HTERT RPE-1 (cell line): Measurements from ENCODE around the gene CNOT8.
"Not testable (repeated sequence)": the region's sequence is repeated elsewhere in the genome, so short reads cannot be mapped to it uniquely, and the experiment has no call there.

Experiments used
- in situ Hi-C: fragments of 300-500 bp; cut with MboI; formaldehyde crosslinking; loops from 4 replicates; pipeline ENCODE4 v1.14.3; 2020; ENCODE audit warnings: low sequenced_read_pairs

Gene CNOT8

DNA sequence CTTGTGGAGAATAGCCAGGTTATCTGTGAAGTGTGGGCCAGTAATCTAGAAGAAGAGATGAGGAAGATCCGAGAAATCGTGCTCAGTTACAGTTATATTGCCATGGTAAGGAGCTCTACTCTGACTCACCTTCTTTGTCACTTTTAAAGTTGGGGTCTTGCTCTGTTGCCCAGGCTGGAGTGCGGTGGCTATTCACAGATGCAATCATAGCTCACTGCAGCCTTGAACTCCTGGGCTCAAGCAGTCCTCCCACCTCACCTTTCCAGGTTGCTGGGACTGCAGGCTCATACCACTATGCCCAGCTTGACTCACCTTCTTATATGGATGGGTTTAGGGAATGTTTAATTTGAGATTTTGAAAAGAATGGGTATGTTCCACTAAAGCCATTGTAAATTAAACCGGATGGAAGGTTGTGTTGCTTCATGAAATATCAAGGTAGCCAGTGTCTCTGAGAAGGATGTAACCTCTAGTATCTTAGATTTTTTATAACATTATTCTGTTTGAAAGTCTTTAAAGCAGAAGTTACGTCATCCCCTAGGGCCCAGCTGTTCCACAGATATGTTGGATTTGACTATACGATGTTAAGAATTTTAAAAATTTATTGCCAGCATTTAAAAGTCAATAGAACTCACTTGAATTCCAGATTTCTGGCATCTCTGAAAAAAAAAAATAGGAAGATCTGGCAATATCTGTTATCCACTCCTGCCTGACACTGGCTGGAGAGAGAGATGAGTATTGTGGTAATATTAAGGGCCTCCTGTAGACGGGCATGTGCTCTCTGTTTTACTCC, 5.1 kb downstream of the CNOT8 start:
- in situ Hi-C loops = no loop called here

DNA sequence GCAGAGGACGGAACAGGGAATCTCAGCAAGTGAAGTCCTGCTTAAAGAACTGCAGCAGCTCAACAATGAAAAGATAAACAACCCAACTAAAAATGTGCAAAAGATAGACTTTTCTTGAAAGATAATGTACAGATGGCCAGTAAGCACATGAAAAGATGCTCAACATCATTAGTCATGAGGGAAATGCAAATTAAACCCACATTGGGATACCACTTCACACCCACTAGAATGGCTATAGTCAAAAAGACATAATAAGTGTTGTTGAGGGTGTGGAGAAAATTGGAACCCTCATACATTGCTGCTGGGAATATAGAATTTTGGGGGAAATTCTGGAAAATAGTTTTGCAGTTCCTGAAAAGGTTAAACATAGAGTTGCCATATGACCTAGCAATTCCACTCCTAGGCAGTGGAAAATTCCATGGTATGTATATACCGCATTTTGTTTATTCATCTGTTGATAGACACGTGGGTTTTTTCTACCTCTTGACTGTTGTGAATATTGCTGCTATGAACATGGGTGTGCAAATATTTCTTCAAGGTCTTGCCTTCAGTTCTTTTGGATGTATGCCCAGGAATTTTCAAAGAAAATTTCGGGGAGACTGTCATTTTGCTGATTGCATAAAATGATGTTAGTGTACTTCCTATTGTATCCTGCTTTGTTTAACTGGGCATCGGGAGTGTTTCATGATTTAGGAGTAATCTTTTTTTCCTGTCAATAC, 7.2 kb downstream of the CNOT8 start:
- in situ Hi-C loops = no loop called here

DNA sequence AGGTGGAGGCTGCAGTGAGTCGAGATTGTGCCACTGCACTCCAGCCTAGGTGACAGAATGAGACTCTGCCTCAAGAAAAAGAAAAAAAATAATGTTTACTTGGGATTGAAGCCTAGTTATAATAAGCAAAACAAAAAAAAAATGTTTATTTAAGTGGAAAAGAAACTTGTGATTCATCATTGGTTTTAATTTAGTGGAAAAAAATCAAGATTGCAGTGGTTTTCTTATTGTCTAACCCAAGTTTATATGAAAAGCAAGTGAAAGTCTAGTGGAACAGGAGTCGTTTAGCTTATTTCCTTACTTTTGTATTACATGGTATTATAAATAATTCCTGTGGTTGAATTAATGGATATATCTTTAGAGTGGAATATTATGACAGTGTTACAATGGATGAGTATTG, 8.4 kb downstream of the CNOT8 start:
- in situ Hi-C loops = no loop called here

DNA sequence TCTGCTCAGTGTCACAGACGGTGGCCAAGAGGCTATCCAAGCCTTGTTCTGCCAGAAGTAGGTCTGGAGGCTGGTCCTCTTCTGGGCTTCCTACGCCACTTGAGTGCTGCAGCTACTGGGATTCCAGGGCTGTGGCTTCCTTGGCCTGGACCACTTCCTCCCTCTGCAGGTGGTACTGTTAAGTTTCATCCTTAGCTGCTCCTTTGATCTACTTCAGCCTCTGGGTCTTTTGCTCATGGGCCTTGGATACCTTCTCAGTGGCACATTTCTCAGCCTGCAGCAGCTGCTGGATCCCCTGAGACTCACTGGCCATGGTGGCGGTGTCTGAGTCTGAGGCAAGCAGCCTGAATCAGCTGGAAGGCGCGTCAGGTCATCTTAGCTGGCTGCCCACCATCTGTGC, 10.3 kb downstream of the CNOT8 start:
- in situ Hi-C loops = no loop called here

DNA sequence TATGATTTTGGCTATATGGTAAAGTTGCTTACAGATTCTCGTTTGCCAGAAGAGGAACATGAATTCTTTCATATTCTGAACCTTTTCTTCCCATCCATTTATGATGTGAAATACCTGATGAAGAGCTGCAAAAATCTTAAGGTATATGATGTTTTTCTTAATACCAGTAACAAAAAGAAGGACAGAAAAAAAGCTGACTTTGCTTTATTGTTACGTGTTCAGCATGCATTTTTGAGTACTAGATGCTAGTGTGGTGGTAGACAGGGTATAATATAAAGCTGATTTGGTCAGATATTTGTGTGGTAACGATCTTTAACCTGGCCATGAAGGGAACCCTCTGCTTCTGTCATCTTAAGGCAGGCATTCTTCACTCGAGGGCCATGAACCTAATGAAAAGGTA, 13.3 kb downstream of the CNOT8 start:
- in situ Hi-C loops = no loop called here

DNA sequence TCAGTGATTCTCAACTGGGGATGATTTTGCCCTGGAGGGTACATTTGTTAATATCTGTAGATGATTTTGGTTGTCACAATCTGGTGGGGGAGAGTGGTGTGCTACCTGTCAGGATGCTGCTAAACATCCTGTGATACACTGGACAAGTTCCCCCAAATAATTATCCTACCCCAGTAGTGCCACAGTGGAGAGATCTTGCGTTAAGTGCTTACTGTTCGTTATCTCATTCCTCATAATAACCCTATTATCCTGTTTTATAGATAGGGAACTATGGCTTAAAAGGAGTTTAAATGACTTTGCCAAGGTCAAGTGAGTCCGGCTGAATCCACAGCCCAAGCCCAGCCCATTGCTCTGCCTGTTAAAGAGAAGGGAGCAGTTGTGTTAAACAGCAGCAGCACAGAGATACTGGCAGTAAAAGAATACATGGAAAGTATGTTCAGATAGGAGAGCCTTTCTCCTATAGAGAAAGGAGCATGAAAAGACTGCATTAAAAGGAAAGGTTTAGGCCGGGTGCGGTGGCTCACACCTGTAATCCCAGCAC, 15.4 kb downstream of the CNOT8 start:
- in situ Hi-C loops = no loop called here

DNA sequence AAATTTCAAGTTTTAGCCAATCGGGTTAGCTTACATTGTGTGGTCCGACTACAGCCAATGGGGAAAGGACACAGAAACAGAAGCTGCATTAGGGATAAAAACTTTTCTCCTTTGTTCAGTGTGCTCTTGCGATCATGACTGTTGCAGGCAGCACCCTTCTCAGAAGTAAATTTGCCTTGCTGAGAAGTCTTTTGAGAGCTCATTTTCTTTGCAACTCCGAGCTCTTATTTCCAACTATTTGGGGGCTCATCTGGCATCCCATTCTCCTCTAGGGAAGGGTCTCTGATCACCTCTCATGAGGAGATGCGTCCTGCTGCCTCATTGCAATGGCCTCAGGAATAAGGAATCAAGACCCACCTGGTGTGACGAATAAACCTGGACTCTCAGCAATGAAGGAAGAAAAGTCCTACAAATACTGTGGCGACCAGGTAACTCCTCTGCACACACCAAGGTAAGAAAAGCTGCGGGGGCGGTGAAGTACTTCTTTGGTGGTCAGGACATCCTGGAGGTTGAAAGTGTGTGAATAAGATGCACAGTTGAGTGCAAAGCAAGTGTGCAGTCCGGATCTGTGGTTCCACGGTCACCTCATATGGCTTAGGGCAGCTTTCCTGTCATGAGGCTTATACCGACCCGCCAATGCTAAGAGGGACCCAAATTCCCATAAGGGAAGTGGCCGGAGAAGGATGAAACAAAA, 20.4 kb downstream of the CNOT8 start:
- in situ Hi-C loops = no loop called here

DNA sequence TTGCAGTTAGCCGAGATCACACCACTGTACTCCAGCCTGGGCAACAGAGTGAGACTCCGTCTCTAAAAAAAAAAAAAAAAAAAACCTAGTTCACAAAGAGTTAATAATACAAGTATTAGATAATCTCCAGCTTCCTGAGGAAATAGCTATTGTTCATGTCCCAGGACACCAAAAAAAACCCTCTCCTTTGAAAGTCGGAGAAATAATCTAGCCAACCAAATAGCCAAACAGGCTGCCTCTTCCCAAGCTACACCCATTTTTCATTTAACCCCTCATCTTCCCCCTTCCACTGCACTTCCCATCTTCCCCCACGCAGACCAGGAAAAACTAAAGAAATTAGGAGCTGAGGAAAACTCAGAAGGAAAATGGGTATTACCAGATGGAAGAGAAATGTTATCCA, 23.6 kb downstream of the CNOT8 start:
- in situ Hi-C loops = no loop called here

DNA sequence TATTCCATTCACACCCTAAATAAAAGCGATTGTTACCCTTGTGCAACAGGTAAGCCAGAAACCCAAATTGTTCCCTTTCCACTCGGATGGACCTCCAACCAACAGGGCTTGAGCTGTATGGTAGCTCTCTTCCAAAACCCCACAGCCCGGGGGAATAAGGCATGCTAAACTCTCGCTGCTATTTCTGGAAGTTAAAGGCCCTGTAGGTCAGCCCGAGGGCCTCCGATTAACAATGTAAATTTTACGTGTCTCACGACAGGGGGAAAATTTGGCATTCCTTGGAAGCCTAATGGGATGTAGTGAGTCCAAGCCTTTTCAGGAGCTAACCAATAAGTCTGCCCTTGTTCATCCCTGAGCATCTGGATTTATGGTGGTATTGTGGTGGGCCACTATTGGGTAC, 26.0 kb downstream of the CNOT8 start:
- in situ Hi-C loops = no loop called here

DNA sequence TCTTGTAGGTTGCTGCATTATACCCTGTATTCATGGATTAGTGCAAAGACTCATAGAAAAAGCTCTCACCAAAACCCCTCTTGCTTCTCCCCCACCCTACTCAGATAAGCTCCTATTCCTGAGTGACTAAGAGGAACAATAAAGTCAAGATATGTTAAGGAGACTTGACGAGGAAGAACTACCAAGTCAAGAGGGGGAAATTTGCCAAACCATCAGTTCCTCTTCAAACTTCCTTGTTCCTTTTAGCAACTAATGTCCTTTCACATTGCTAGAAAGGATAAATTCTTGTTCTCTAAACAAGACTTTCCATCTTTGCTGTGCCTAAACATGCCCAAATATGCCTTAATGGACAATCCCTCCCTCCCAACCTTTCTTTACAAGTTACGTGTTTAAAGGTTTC, 27.0 kb downstream of the CNOT8 start:
- in situ Hi-C loops = no loop called here

DNA sequence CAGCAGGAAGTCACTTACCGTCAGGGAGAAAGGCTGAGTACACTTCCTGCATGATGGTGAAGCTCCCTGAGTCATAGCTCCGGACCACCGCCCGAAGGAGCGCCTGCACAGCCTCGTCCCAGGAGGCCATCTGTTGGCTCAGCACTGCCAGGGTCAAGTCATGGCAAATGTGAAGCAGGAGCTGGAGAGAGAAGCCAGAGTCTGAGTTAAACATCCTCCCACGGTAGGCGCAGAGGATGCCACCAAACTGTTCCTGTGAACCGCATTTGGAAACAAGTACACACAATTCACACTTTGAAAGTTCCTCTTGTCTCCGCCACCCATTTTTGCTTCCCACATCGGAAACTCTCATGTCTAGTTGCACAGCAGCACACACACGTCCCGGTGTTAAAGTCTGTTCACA, 33.9 kb downstream of the CNOT8 start:
- in situ Hi-C loops = no loop called here

DNA sequence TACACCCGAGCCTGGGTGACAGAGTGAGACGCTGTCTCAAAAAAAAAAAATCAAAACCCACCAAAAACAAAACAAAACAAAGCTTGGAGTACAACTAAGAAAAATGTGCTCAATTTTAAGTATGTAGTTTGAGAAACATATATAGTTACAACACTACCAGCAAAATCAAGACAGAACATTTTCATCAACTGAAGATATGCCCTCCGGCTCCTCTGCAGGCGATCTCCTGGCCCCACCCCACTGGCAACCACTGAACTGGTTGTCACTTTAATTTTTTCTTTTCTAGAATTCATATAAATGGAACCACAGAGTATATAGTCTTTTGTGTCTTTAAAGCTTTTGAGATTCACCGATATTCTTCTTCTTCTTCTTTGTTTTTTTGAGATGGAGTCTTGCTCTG, 35.0 kb downstream of the CNOT8 start:
- in situ Hi-C loops = no loop called here

DNA sequence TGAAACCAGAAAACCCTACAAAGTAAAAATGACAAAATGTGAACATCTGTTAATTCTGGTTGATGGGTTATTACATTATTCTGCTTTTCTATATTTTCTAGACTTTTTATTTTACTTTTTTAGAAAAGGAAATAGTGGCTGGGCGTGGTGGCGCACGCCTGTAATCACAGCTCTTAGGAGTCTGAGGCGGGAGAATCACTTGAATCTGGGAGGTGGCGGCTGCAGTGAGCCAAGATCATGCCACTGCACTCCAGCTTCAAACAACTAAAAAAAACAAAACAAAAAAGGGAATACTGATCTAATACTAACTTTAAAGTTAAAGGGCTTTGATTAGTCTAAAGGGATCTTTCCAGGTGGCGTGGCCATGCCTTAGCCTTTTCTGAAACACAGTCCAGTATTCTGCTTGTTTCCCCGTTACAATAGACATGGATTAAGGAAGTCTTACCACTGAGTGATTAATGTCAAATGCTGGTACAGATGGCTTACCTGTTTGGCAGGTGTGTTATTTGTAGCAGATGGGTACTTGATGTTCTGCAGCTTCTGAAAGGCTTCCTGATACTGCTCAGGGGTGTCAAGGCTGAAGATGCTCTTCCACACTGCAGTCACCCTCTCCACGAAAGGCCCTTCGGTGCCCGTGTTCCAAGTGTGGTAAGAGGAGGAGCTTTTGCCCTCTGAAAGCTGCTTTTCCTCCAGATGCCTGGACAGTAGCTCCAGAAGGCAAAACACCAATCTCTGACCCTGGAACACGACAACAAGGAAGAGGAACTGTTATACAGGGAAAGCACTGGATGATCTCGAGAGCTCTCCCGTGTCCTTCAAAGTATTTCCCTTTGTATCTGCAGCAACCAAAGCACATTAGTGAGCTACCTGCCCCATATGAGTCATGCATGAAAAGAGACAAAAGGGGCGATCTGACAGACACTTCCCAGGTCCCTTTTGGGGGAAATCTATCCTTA, 37.5 kb downstream of the CNOT8 start:
- in situ Hi-C loops = no loop called here

DNA sequence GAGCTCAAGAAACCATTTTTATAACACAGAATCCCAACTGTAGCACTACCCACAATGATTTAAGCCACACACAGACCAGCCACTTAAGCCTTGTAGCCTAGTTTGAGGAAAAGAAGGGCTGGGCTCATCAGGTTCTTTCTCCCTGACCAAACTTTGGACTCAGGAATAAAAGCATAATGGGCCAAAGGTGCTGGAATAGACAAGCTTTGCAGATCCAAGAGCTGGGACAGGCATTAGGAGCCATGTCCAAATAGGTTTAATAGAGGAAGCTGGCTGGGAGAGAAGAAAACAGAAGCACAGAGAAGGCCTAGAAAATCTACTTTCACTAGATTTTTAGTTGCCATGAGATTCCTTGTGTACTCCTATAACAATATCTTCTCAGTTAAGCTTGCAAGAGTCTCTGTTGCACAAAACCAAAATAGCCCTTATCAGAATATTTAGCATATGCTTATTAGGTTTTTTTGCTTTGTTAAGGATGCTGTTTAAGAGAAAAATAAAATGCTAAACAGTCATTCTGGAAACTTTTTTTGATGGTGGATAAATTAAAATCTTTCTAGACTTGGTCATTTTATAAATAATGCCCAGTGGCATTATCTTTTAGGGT, 38.2 kb downstream of the CNOT8 start:
- in situ Hi-C loops = no loop called here

DNA sequence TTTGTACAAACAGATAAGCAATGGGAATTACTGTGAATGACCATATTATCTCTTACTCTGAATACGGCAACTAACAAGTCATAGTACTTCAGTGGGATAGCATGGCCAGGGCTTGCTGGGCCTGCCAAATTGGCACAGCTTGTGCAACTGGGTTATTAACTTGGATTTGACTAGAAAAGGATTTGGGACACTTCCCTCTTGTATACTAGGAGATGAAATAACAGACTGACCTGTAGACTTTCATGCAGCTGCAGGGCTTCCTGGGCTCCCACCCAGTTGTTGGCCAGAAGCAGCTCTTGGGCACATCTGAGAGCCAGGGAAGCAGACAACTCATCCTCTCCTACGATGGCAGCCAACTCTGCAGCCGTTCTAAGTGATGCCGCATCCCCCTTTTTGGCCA, 39.8 kb downstream of the CNOT8 start:
- in situ Hi-C loops = no loop called here

DNA sequence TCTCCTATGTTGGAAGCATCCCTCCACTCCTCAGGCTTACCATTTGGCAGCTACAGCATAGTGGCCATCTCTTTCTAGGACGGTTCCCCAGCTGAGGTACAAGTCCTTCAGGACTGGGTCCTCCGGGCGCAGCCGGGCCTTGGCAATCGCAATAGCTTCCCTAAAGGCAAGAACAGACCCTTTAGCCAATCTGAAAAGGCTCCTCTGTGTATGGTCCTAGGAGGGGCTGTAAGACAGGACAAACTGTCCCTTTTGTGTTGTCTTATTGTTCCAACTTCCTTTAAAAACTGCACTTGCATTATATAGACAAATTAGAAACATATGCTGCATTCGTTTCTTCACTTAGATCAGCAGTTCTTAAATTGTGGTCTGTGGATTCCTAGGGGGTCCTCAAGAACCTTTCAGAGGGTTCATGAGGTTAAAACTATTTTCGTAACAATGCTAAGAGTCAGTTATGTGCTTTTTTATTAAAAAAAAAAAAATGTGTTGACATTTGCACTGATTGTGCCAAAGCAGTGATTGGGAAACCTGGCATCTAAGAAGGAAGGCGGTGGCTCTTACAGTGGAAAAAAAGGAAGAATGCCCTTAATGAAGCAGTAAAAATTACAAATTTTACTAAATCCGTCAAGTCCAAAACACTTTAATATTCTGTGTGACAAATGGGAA, 40.9 kb downstream of the CNOT8 start:
- in situ Hi-C loops = no loop called here

DNA sequence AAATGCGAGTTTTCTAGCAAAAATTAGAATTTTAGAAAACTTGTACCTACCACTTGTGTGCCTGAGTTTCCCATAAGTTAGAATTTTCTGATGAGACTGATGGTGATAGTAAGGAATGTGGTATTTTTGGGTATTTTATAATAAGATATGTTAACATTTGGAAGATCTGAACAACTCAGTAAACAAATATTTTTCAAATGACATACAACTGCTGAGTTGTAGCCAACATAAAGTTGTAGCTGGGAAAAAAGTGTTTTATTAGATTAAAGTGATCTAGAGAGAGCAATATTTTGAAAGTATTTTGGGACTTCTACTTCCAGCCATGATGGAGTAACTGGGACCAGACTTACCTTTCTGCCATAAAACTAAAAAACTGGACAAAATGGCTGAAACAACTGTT, 41.6 kb downstream of the CNOT8 start:
- in situ Hi-C loops = no loop called here

DNA sequence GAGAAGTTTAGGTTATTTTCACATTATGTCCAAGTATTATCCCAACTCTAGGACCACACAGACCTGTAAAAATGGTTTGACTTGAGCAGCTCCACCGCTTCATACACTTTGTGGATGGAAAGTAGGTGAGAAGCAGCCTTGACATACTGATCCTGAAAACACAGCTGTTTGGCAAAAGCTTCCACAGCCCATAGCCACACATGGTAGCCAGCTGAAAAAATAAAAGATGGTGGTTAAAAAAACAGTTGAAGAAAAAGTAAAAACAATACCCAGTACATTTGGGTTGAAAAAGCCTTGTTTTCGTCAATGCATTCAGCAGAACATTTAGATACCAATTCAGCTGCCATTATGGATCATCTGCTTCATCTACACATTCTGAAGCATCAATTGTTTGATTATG, 42.8 kb downstream of the CNOT8 start:
- in situ Hi-C loops = no loop called here

DNA sequence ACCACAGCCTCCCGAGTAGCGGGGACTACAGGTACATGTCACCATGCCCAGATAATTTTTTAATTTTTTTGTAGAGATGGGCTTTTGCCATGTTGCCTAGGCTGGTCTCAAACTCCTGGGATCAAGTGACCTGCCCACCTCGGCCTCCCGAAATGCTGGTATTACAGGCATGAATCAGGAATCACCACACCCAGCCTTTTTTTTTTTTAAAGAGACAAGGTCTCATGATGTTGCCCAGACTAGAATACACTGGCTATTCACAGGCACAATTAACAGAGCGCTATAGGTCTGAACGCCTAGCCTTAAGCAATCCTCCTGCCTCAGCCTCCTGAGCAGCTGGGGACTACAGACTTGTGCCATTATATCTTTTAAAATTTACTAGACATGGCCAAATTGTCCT, 43.5 kb downstream of the CNOT8 start:
- in situ Hi-C loops = no loop called here

DNA sequence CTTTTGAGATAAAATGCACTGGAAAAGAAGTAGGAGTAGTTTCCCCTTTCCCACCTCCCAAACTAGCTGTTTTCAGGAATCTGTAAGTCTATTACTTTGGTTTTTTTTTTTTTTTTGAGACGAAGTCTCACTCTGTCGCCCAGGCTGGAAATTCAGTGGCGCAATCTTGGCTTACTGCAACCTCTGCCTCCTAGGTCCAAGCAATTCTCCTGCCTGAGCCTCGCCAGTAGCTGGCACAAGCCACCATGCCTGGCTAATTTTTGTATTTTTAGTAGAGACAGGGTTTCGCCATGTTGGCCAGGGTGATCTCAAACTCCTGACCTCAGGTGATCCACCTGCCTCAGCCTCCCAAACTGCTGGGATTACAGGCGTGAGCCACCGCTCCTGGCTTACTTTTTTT, 47.2 kb downstream of the CNOT8 start:
- in situ Hi-C loops = not testable (repeated sequence)
